ENCODE results near the gene ALX4. TPM values are rescaled to one million over a fixed set of nuclear protein-coding genes. Genes with fewer than 3 reads are reported as not detected.
A peak's percentile ranks its signal among the peaks of the same experiment; 100 is the strongest.

Gene ALX4
- total RNA-seq, 2 donors from 2014 or later, result not detected

GRCh38 chr11:44306052-44306917 lies 3.7 kb downstream of the ALX4 start:
- no peak for DNase-seq
- ATAC-seq, result peak; percentile 26
- intact Hi-C loops (cut with DNase I, micrococcal nuclease), result no loop called here

GRCh38 chr11:44305470-44306051 lies 4.4 kb downstream of the ALX4 start:
- ATAC-seq, result peak; percentile 59
- DNase-seq, result peak in 1 of 2 donors; percentile 34
- intact Hi-C loops (cut with DNase I, micrococcal nuclease), result no loop called here

- ATAC-seq, result no peak
- no peak for DNase-seq
- intact Hi-C loops (cut with DNase I, micrococcal nuclease), result no loop called here
Observed at GRCh38 chr11:44305026-44305469, 4.9 kb downstream of the ALX4 start.

- intact Hi-C loops (cut with DNase I, micrococcal nuclease), result no loop called here
- DNase-seq (no peak), ATAC-seq (peak; percentile 24)
Observed at GRCh38 chr11:44304091-44305025, 5.6 kb downstream of the ALX4 start.

- intact Hi-C loops (cut with DNase I, micrococcal nuclease), result no loop called here
- DNase-seq (no peak), ATAC-seq (no peak)
Observed at GRCh38 chr11:44303401-44303938, 6.5 kb downstream of the ALX4 start.

GRCh38 chr11:44301564-44302271 lies 8.2 kb downstream of the ALX4 start:
- intact Hi-C loops (cut with DNase I, micrococcal nuclease), result no loop called here
- ATAC-seq (no peak), DNase-seq (no peak)

- DNase-seq (no peak), ATAC-seq (no peak)
- intact Hi-C loops (cut with DNase I, micrococcal nuclease), result no loop called here
Observed at GRCh38 chr11:44300844-44301563, 8.9 kb downstream of the ALX4 start.

- no peak for DNase-seq
- ATAC-seq, result no peak
- intact Hi-C loops (cut with DNase I, micrococcal nuclease), result no loop called here
Observed at GRCh38 chr11:44298862-44299261, 11.1 kb downstream of the ALX4 start.

GRCh38 chr11:44290208-44290607 lies 19.7 kb downstream of the ALX4 start:
- intact Hi-C loops (cut with DNase I, micrococcal nuclease), result no loop called here
- ATAC-seq (no peak), DNase-seq (no peak)

GRCh38 chr11:44288133-44288526 lies 21.8 kb downstream of the ALX4 start:
- ATAC-seq, result no peak
- DNase-seq, result no peak
- intact Hi-C loops (cut with DNase I, micrococcal nuclease), result loop anchor here in 1 of 2 donors (5.0 kb wide), 1 partner anchor 249 kb away; no protein-coding TSS in a partner anchor

GRCh38 chr11:44286911-44287310 lies 23.0 kb downstream of the ALX4 start:
- intact Hi-C loops (cut with DNase I, micrococcal nuclease), result loop anchor here (2.0 to 5.0 kb wide), 2 partner anchors 250 to 252 kb away; no protein-coding TSS in a partner anchor
- ATAC-seq, result no peak
- no peak for DNase-seq

GRCh38 chr11:44286268-44286880 lies 23.6 kb downstream of the ALX4 start:
- DNase-seq, result peak in 1 of 2 donors; percentile 38
- intact Hi-C loops (cut with DNase I, micrococcal nuclease), result loop anchor here (2.0 to 5.0 kb wide), 2 partner anchors 251 to 252 kb away; no protein-coding TSS in a partner anchor

GRCh38 chr11:44285756-44286155 lies 24.2 kb downstream of the ALX4 start:
- no peak for DNase-seq
- intact Hi-C loops (cut with DNase I, micrococcal nuclease), result loop anchor here (2.0 to 5.0 kb wide), 2 partner anchors 252 to 253 kb away; no protein-coding TSS in a partner anchor
- no peak for ATAC-seq

More at GRCh38 chr11:44286268-44286880, 23.6 kb downstream of the ALX4 start:
- peak; percentile 65 for ATAC-seq

- DNase-seq (no peak), ATAC-seq (no peak)
- intact Hi-C loops (cut with DNase I, micrococcal nuclease), result no loop called here
Observed at GRCh38 chr11:44282620-44283019, 27.3 kb downstream of the ALX4 start.

- intact Hi-C loops (cut with DNase I, micrococcal nuclease), result no loop called here
- DNase-seq, result no peak
- ATAC-seq, result no peak
Observed at GRCh38 chr11:44281151-44281550, 28.8 kb downstream of the ALX4 start.

GRCh38 chr11:44280257-44280656 lies 29.7 kb downstream of the ALX4 start:
- ATAC-seq (no peak), DNase-seq (no peak)
- intact Hi-C loops (cut with DNase I, micrococcal nuclease), result no loop called here

- intact Hi-C loops (cut with DNase I, micrococcal nuclease), result no loop called here
Observed at GRCh38 chr11:44279483-44279882, 30.5 kb downstream of the ALX4 start.

More at GRCh38 chr11:44279483-44279882, 30.5 kb downstream of the ALX4 start:
- DNase-seq (no peak), ATAC-seq (no peak)

Measured in left colon (tissue), 2 donors.